HL-60/S4 treated with retinoic acid at 250 ng/mL for 4 days and 3 days (cell line): ENCODE data around the gene MACF1.
"Not testable (repeated sequence)": the region's sequence is repeated elsewhere in the genome, so short reads cannot be mapped to it uniquely, and the experiment has no call there.

ENCODE experiments used
- in situ Hi-C: fragments of 300-500 bp; cut with MboI; formaldehyde crosslinking; loops from 2 replicates; pipeline ENCODE4 v1.7.0; 2022; ENCODE audit warnings: low sequenced_read_pairs

MACF1 gene

DNA sequence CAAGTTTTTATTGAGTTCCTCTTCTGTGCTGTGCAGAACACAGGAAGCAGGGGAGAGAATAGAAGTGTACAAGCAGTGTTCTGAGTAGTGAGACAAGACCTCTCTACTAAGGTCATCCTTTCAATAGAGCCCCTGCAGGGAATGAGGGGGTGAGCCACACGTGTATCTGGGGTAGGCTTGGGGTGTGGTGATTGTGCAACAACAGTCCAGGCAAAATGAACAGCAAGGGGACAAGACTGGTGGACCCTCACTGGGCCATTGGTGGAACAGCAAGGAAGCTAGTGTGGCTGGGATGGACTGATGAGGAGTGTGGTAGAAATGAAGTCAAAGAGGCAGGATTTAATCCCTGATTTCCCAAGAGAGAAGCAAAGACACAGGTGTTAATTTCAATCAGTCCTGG, 278.8 kb downstream of the MACF1 start:
- in situ Hi-C loops: no loop called here

DNA sequence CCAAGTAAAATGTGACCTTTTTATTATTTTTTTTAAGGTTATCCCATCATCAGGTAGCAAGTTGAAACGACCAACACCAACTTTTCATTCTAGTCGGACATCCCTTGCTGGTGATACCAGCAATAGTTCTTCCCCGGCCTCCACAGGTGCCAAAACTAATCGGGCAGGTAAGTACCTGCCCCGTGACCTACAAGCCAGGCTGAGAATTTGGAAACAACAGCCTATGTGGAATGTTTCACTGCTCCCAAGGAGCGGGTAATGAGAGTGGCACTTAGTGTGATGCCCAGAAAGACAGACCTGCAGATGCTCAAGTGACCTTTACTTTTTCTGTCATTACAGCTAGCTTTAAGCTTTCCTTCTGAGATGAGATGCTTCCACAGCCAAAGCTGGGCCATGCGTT, 280.1 kb downstream of the MACF1 start:
- in situ Hi-C loops: no loop called here

DNA sequence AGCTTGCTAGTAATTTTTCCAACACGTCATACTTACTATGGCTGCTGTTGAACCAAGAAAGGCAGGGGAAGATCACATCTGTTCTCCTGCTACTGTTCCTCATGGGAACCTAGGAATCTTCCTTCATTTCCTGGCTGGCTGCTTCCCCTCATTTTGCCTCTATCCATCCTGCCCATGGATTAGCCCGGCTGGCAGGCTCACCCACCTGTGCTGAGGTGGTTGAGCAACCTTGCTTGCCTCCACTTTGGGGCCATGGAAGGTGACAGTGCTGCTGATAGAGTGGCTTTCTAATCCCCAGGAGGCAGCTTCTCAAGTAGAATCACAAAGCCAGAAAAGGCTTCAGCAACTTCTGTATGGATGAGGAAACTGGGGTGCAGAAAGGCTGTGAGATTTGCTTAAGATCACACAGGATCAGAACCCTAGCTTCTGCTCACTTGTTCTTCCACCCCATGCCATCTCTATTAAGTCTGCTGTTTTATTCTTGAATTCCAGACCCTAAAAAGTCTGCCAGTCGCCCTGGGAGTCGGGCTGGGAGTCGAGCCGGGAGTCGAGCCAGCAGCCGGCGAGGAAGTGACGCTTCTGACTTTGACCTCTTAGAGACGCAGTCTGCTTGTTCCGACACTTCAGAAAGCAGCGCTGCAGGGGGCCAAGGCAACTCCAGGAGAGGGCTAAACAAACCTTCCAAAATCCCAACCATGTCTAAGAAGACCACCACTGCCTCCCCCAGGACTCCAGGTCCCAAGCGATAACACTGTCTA, 280.7 kb downstream of the MACF1 start:
- in situ Hi-C loops: no loop called here

DNA sequence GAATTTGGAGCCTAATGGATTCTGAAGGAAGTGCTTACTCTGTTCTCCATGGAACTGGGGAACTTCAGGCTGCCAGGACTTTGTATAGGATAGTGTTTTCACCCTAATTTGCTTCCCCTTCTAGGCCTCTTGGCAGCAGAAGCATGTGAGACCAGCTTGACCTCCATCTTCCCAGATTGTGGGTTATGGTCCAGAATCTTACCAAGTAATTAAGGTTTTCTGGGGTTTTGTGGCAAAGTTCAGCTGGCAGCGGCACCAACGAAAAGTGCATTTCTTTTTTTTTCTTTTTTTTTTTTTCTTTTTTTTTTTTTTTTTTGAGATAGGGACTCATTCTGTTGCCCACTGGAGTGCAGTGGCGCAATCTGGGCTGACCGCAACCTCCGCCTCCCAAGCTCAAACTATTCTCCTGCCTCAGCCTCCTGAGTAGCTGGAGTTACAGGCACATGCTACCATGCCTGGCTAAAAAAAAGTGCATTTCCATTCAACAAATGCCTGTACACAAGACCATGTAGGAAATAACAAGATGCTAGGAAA, 283.6 kb downstream of the MACF1 start:
- in situ Hi-C loops: no loop called here

DNA sequence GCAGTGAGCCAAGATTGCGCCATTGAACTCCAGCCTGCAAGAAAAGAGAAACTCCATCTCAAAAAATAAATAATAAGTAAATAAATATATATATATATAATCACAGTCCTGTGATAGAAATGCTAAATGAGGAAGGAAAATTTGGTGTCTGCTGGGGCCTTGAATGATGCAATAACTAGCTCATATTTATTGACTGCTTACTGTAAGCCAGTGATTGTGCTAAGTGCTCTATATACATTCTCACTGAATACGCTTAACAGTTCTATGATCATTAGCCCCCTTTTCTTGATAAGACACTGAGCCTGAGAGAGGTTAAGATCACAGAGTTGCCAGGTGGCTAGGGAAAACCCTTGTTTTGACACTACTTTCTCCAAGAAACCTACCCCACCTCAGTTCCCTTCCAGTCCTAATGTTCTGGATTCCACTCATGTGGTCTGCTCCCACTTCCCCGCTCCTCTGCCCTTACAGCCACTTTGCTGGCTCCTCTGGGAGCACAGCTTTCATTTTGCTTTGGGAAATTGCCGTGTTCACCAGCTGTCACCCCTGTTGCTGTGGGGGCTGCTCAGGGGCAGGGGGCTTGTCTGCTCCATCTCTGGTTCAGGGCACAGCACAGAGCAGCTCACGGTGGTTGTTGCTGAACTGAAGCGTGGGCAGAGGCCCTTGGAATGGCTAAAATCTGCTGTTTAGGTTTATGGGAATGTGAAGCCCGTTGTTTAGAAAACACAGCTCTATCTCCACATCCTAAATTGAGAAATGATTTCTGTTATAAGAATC, 284.5 kb downstream of the MACF1 start:
- in situ Hi-C loops: no loop called here

DNA sequence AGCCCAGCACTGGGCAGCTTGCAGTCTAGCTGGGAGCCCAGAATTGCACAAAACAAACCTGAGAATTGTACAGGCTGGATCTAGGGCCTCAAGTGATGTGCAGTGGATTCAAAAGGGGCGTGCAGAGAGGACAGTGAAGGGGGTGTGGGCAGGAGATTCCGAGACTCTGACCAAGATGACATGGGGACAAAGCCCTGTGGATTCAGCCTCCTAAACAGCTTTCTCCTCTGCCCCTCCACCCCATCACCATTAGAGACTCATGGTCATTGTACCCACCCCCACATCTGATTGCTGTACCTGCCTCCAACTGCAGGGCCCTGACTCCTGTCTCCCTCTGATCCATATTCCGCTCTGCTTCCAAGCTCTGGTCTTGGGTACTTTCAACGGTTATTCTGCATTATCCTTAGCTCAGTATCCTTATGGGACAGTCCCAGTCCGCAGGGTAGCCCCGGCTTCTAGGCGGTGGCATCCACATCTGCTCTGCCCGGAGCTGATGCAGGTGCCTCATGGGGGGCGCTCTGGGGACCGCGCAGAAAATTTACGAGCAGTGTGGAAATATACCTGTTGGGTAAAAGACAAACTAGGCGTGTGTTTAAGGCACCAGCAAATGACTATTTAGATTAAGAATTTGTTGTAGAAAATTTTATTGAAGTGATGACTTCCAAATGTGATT, 285.2 kb downstream of the MACF1 start:
- in situ Hi-C loops: no loop called here

DNA sequence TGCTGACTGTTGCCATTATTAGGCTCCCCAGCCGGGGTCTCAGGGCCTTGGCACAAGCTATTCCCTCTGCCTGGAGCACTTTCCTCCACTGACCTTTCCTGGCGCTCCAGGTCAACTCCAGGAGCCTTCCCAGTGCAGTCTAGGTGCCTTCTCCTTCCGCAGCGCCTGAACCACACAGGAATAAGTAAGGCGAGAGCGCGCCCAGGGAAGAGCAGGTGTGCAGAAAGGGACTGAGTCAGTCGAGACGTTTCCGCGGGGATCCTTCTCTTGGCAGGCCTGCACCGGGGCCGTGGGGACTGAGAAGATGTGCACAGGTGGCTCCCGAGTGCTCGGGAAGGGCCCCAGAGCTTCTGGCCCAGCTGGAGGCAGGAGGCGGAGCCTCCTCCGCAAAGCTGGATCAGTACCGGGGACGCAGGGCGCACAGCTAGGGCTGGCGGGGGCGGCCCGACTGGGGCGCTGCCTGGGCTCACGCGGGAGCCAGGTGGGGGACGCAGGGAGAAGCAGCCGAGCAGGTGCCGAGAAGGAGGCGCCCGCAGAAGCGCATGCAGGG, 286.2 kb downstream of the MACF1 start:
- in situ Hi-C loops: no loop called here

DNA sequence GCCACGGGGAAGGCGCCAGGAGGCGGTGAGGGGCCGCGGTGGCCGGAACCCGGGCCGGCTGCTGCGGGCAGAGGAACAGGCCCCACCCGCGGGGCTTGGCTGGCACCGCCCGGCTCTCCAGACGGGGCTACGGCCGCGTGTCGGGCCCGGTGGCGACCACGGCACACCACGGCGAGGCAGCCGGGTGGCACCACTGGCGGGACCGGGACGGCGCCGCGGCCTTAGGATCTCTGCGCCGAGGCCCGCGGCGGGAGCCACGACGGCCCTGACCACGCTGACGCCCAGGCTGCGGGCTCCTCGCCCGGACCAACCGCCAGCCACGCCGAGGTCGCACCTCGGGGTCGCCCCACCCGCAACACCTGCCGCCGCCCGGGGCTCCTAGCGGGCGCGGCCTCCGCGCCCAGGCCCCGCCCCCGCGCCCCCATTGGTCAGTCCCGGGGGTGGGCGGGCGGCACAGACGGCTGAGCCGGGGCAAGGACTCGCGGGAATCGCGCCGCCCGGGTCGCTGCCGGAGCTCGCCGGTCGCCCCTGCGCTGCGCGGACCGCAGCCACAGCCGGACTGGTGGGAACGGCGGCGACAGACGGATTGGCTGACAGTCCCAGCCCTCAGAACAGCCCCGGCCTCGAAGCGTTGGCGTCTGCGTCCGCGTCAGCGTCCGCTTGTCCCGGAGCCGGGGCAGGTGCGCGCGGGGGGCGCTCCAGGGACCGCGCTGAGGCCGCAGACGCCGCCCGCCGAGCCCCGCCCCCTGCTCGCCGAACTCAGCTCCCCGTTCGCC, 286.8 kb downstream of the MACF1 start, which contains the start of gene BMP8A:
TSS of gene BMP8A (plus strand) at position 491 of the 776 bp plus-strand sequence. CDS start 356 bp downstream, outside the sequence.
- in situ Hi-C loops: no loop called here

DNA sequence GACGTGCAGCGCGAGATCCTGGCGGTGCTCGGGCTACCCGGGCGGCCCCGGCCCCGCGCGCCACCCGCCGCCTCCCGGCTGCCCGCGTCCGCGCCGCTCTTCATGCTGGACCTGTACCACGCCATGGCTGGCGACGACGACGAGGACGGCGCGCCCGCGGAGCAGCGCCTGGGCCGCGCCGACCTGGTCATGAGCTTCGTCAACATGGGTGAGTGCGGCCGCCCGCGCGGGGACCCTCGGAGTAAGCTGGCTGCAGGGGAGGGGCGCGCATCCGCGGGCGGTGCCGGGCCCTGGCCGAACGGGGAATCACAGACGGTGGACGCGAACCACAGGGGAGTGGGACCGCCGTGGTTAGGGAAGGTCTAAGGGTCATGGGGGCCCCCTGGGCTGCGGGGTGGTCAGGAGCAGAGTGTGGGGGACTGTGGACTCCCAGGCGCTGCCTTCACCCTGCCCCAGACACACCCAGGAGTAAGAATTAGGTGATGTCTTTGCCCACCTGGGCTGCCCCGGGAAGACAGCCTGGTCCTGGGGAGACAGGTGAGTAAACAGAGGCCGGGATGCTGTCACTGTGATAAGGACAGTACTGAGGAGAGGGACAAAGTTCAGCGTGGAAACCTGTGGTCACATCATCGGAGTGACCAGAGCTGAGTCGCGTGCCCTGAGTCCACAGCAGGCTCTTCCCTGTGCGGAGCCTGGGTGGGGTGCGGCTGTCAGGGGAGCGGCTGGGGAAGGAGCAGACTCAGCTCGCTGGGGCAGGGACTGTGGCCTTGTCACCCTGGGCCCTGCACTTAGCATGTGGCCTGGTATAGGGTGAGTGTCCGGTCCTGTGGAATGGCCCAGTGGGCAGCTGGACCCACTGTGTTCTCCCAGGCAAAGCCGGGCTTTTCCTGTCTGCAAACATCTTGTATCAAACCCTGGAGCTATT, 287.9 kb downstream of the MACF1 start:
- in situ Hi-C loops: not testable (repeated sequence)

DNA sequence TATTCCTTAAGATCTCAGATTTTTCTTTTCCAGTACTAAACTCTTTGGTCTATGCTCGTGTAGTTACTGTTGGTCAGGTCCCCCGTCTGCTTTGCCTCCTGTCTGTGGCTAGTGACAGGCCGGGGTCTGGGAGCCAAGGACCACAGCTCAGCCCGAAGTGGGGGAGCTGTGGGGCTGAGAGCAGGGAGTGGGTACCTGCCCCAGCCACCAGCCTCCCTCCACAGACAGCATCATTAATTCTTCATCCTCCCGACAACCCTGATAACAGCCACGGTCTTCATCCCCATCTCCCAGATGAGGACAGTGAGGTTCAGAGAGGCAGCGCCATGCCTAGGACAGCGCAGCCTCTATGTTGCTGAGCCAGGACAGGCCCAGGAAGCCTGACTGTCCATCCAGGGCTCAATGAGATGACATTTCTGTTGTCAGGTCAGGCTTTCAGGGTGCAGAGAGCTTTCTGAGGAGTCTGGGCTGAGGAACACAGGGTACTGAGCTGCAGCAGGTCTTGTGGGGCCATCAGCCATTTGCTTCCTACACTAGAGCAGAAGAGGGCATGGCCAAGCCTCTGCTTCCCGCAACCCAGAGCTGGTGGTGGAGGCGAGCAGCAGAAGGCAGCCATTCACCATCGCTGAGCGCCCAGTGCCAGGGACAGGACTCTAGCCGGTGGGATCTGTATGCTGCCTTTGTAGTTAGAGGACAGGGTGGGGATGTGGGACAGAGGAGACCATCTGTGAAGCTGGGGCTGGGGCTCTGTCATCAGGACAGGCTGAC, 288.7 kb downstream of the MACF1 start:
- in situ Hi-C loops: not testable (repeated sequence)

DNA sequence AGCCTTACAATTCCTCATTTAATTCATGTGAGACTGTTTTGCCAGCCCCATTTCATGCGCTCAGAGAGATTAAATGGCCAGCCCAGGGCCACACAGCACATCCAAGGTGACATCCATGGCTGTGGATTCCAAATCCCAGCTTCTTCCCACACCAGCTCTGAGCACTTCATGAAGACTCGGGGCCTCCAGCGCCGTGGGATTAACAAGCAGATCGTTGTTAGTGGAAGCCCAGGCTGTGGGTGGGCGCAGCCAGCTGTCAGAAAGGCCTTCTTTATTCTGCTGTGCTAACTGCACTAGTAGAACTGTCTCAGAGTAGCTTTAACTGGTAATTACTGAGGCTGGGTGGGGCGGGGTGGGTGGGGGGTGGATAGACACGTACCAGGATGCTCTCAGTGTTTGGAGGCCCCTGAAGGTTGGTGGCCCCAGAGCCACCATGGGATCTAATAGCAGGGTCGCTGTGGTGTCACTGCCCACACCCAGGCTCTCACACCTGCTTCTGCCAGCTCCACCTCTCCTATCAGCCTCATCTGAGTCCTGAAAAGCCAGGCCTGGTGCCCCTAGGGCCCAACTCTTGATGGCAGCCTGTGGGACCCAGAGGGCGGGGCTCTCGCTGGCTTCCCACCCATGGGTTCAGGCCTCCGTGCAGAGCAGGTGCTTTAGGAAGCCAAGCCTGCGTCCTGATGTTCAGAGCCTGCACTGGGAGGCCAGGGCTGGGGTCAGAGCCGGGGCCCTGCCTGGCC, 290.3 kb downstream of the MACF1 start:
- in situ Hi-C loops: no loop called here

DNA sequence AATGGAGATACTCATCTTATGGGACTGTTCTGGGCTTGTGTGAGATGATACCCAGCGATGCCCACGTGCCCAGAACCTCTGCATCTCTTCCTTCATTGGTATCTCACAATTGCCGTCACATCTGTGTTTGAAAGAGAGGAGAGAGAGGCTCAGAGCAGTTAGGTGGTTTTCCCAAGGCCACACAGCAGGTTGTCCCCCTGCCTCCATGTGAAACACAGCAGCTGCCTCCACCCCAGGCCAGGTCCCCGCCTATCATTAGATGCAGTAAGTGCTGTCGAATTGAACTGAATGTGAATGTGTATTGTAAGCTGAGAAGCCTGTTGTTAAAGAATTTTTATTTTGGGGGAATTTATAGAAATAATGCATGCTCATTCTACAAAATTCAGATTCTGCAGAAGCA, 292.0 kb downstream of the MACF1 start:
- in situ Hi-C loops: not testable (repeated sequence)

DNA sequence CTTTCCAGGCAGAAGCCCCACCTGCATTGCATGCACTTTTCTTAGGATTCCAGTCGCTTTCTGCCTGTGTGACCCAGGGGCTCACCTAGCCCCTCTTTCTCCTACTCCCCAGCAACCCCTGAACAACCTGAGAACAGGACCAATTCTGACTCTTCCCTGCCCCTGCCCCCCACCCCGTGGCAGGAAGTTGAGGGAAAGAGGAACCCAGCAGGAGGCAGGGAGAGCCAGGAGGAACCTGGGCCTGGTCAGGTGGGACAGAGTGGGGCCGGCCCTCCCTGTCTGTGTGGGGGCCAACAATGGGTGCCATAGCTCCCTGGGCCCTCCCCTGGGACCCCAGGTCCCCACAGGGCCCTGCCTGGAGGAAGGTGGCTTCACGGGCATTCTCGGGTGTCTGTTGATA, 293.1 kb downstream of the MACF1 start:
- in situ Hi-C loops: no loop called here

DNA sequence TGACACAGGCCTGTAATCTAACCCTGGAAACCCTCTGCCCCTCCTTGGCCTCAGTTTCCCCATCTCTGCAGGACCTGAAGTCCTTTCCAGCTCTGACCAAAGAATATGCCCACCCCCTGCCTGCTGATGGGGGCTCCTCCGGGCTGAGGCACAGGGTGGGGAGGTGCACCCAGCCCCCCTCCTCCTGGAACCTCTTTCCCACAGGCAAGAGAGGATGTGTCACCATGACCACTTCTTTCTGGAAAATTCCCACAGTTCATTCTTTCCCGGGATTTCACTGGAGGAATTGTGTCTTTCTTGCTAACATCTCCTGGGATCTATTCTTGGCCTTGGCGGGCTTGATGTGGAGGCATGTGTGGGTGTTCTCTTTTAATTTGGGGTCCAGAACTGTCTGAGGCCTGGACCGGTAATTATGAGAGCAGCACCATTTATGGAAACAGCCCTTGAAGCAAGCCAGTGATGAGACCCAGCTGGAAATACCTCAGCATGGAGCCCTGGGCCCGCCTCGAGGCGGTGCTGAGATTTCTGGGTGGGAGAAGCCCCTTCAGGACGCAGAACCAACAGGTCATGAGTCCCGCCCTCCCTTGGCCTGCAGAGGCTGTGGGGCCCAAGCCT, 293.7 kb downstream of the MACF1 start:
- in situ Hi-C loops: not testable (repeated sequence)

DNA sequence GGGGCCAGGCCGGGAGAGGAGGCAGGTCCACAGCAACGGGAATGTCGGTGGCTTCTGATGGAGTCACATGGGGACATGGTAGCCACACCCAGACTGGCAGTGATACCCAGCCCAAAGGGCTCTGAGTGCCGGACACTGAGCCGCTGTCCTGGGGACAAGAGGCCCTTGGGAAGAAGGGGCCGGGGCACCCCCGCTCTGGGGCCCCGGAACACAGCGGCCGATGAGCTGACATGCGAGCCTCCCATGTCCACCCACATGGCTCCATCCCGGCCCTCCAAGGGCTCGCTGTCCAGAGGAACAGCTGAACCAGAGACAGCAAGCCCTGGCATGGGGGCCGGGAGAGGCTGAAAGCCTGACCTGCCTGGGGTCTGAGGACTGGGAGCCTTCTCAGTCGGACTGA, 294.3 kb downstream of the MACF1 start:
- in situ Hi-C loops: not testable (repeated sequence)

DNA sequence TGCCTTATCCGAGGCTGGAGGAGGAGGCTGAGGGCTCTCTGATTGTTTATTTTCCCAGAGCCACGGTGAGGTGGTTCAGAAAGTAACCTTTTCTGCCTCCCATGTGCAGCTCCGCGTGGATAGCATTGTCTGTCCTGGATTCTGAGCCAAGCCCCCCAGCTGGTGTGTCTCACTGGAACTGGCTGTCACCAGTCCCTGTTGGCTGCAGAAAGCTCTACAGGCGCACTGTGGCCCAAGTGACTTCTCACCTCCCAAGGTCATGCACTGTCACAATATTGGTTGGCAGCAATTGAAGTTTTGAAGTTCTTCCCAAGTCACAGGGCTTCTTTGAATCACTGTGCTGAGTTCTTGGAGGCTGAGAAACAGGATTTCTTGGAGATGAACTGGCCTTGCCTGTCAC, 295.2 kb downstream of the MACF1 start:
- in situ Hi-C loops: no loop called here

DNA sequence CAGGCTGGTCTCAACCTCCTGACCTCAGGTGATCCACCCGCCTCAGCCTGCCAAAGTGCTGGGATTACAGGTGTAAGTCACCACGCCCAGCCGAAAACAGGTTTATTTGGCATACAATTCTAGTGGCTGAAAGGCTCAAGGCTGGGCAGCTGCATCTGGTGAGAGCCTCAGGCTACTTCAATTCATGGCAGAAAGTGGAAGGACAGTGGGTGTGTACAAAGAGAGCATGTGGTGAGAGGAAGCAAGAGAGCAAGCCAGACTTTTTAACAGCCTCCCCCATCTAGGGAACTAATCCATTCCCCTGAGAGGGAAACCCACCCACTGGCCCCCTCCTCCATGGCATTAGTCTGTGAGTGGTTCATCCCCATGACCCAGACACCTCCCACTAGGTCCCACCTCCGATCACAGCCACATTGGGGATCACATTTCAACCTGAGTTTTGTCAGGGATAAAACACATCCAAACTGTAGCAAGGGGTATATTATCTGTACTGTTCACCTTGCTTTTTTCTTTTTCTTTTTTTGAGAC, 296.4 kb downstream of the MACF1 start:
- in situ Hi-C loops: no loop called here
